ENCODE data around the gene PSMD9.

- TF ChIP-seq CTCF (IDR thresholded peaks at IDR 0.05; ENCODE audit: low read depth, low read length, missing input control) (peak; percentile 78), SP1 (IDR thresholded peaks at IDR 0.05) (peak; percentile 84), NR2F2 (IDR thresholded peaks at IDR 0.05) (peak; percentile 72), GABPA (IDR thresholded peaks at IDR 0.05 in 1 of 2, conservative IDR thresholded peaks at IDR 0.05 in 1 of 2) (peak; percentile 76 to 95), MAX (IDR thresholded peaks at IDR 0.05) (peak; percentile 97), ZBTB33 (IDR thresholded peaks at IDR 0.05) (peak; percentile 98)
These were observed at the start of gene PSMD9 for GRCh38 chr12:121888478-121889273.
